ENCODE measurements around the gene ADCY1. TPM values are rescaled to one million over a fixed set of nuclear protein-coding genes. Genes with fewer than 3 reads are reported as not detected.

ADCY1 gene
- total RNA-seq, 1 donor from 2014 or later = 2.8 TPM

GRCh38 chr7:45663167-45663921 lies 89.2 kb downstream of the ADCY1 start:
- Histone ChIP-seq H3K27ac (replicated peaks) (no peak overlapping the region), H3K4me1 (no peaks in the 10 kb centered on the region), H3K4me3 (no peak overlapping the region), H3K9me3 (replicated peaks) (no peaks in the 10 kb centered on the region), H3K36me3 (no peaks in the 10 kb centered on the region), H3K27me3 (ENCODE audit: low read depth) (no peaks in the 10 kb centered on the region)
- peak; percentile 32 for DNase-seq
- intact Hi-C loops (cut with micrococcal nuclease) = no loop called here
- TF ChIP-seq, protein P1, sequence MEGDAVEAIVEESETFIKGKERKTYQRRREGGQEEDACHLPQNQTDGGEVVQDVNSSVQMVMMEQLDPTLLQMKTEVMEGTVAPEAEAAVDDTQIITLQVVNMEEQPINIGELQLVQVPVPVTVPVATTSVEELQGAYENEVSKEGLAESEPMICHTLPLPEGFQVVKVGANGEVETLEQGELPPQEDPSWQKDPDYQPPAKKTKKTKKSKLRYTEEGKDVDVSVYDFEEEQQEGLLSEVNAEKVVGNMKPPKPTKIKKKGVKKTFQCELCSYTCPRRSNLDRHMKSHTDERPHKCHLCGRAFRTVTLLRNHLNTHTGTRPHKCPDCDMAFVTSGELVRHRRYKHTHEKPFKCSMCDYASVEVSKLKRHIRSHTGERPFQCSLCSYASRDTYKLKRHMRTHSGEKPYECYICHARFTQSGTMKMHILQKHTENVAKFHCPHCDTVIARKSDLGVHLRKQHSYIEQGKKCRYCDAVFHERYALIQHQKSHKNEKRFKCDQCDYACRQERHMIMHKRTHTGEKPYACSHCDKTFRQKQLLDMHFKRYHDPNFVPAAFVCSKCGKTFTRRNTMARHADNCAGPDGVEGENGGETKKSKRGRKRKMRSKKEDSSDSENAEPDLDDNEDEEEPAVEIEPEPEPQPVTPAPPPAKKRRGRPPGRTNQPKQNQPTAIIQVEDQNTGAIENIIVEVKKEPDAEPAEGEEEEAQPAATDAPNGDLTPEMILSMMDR (IDR thresholded peaks at IDR 0.05; ENCODE audit: borderline replicate concordance) = peak; percentile 78

DNA sequence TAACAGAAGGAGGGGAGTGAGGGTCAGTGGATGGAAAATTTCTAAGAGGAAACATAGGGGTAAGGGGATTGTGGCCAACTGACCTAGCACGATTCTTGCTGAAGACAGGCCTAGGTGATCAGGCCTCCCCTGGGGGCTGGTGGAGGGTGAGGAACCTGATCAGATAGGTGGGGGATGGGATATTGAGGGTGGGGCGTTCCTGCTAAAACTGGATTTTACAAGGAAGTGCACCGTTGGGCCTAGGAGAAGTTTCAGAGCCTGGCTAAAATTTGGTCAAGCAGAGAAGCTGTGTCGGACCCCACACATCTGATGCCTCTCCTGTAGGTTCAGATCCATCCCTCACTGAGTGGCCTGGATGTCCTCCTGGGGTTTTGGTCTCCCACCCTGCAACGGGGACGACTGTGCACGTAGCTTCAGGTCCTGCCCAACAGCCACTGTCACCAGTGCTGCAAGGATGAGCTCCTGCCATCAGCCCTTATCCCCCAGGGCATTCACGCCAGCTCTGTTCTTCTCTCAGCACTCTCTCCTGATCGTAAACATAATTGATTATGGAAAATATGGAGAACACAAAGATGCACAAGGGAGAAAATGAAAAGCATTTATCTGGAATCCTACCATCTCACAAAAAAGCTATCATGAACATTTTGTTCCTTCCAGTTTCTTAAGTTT lies 89.9 kb downstream of the ADCY1 start:
- H3K9me3 ChIP-seq (replicated peaks) = no peaks in the 10 kb centered on the region
- no peak overlapping the region for H3K4me3 ChIP-seq
- intact Hi-C loops (cut with micrococcal nuclease) = no loop called here
- no peak for DNase-seq
- no peaks in the 10 kb centered on the region for H3K27me3 ChIP-seq (ENCODE audit: low read depth)
- TF ChIP-seq, protein P1 (IDR thresholded peaks at IDR 0.05; ENCODE audit: borderline replicate concordance) = no peak
- H3K36me3 ChIP-seq = no peaks in the 10 kb centered on the region
- H3K27ac ChIP-seq (replicated peaks) = no peak overlapping the region
- no peaks in the 10 kb centered on the region for H3K4me1 ChIP-seq

GRCh38 chr7:45665172-45665571 lies 91.0 kb downstream of the ADCY1 start:
- intact Hi-C loops (cut with micrococcal nuclease) = no loop called here
- no peak for DNase-seq
- Histone ChIP-seq H3K9me3 (replicated peaks) (no peaks in the 10 kb centered on the region), H3K27ac (replicated peaks) (no peak overlapping the region), H3K27me3 (ENCODE audit: low read depth) (no peaks in the 10 kb centered on the region), H3K4me3 (no peak overlapping the region), H3K4me1 (no peaks in the 10 kb centered on the region), H3K36me3 (no peaks in the 10 kb centered on the region)
- TF ChIP-seq, protein P1 (IDR thresholded peaks at IDR 0.05; ENCODE audit: borderline replicate concordance) = no peak

DNA sequence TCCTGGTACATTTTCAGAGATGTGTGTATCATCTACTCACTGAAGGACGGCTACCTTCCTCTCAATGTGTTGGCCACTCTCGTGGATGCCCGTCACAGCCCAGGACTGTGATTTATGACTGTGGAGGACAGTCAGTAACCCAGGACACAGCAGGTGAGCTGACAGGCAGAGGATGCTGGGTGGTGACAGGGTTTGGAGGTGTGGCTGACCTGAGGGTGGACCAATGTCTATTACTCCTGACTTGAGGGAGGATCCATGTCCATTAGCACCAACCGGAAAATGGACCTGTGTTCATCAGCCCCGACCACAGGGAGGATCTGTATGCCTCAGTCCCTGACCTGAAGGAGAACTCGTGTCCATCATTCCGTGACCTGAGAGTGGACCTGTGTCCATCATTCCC lies 96.1 kb downstream of the ADCY1 start:
- Histone ChIP-seq H3K36me3 (peaks cover 5% of the 10 kb centered on the region), H3K27me3 (ENCODE audit: low read depth) (no peaks in the 10 kb centered on the region), H3K4me3 (no peak overlapping the region), H3K9me3 (replicated peaks) (peaks cover 6% of the 10 kb centered on the region), H3K27ac (replicated peaks) (no peak overlapping the region), H3K4me1 (no peaks in the 10 kb centered on the region)
- no peak for DNase-seq
- TF ChIP-seq, protein P1 (IDR thresholded peaks at IDR 0.05; ENCODE audit: borderline replicate concordance) = no peak
- intact Hi-C loops (cut with micrococcal nuclease) = no loop called here

DNA sequence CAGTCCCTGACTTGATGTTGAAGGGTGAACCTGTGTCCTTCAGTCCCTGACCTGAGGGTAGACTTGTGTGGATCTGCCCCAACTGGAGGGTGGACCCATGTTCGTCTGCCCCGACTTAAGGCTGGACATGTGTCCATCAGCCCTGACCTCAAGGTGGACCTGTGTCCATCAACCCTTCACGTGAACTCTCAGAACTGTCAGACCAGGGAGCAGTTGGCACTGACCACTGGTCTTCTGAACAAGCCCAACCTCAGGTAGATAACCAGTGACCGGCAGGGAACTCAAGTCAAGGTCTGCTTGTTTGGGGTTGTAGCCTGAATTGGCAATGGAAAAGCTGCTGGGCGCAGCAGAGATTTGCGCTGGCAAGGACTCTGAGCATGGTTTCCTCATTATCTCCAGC lies 96.5 kb downstream of the ADCY1 start:
- Histone ChIP-seq H3K27me3 (ENCODE audit: low read depth) (no peaks in the 10 kb centered on the region), H3K4me1 (no peaks in the 10 kb centered on the region), H3K9me3 (replicated peaks) (peaks cover 6% of the 10 kb centered on the region), H3K27ac (replicated peaks) (no peak overlapping the region), H3K4me3 (no peak overlapping the region), H3K36me3 (peaks cover 5% of the 10 kb centered on the region)
- intact Hi-C loops (cut with micrococcal nuclease) = no loop called here
- DNase-seq = no peak
- TF ChIP-seq, protein P1 (IDR thresholded peaks at IDR 0.05; ENCODE audit: borderline replicate concordance) = no peak
